ENCODE measurements around the gene PCMTD2. TPM values are rescaled to one million over a fixed set of nuclear protein-coding genes. Genes with fewer than 3 reads are reported as not detected.

Gene PCMTD2
- total RNA-seq, 1 donor from 2014 or later: 111 TPM

DNA sequence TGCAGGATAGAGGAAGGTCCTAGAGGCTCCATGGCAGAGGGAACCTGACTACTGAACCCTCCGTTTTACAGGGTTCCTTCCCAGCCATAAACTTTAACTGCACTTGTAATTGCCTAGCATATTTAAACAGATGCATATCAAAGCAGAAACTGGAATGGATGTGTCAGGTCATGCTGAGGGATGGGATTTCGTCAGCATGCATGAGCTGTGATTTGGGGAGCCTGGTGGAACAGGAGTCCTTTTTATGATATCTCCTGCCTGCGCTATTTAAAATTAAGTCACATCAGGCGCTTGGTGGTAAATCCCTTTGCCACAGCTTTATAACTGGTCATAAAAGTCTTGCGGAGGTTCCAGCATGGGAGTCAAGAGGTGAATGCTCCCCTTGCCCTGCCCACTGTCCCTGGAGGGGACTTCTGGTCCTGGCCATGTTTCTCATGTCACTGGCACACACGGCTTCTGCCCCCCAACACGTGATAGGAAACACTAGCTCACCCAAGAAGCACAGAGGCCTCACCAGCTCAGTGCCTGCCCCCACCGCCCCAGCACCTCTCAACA lies 26.0 kb upstream of the PCMTD2 start:
- no peak for TF ChIP-seq CTCF (IDR thresholded peaks at IDR 0.05; ENCODE audit: unreplicated experiment)
- Mint-ChIP-seq H3K36me3 (no peaks in the 10 kb centered on the region), H3K27me3 (ENCODE audit: low read depth) (peaks cover 5% of the 10 kb centered on the region), H3K4me1 (peaks cover 14% of the 10 kb centered on the region), H3K4me3 (no peak overlapping the region), H3K9me3 (no peaks in the 10 kb centered on the region), H3K27ac (no peak overlapping the region)
- no peak for DNase-seq (ENCODE audit: low spot score in 2 of 2, unreplicated experiment in 2 of 2)

DNA sequence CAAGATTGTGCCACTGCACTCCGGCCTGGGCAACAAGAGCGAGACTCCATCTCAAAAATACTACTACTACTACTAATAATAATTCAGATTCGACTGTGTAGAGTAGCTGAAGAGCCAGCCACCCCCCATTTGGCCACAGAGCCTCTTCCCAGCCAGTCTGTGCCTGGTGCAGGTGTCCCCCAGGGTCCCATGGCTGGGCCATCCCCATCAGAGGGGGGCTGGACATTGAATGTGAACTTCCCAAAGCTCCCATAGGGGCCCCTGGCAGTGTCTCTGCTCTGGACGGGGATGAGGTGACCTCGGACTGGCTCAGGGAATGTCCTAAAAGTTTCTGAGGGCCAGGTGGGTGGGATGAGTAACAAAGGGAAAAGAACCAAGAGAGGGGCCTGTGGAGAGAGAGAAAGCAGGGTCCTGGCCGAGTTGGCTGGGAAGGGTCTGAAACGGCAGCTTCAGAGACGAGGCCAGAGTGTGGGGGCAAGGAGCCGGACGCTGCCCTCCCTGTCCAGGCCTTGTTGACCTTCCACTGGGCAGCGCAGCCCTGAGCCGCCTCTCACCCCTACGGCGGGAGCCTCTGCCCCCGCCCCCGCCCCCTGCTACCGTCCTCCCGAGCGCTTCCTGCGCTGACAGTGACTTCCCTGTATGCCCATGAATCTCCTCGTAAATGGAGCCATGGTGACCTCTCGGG lies 24.9 kb upstream of the PCMTD2 start:
- TF ChIP-seq CTCF (IDR thresholded peaks at IDR 0.05; ENCODE audit: unreplicated experiment): no peak
- DNase-seq (ENCODE audit: low spot score in 2 of 2, unreplicated experiment in 2 of 2): no peak
- Mint-ChIP-seq H3K9me3 (no peaks in the 10 kb centered on the region), H3K4me3 (no peak overlapping the region), H3K4me1 (peaks cover 7% of the 10 kb centered on the region), H3K27me3 (ENCODE audit: low read depth) (peaks cover 5% of the 10 kb centered on the region), H3K27ac (no peak overlapping the region), H3K36me3 (no peaks in the 10 kb centered on the region)

DNA sequence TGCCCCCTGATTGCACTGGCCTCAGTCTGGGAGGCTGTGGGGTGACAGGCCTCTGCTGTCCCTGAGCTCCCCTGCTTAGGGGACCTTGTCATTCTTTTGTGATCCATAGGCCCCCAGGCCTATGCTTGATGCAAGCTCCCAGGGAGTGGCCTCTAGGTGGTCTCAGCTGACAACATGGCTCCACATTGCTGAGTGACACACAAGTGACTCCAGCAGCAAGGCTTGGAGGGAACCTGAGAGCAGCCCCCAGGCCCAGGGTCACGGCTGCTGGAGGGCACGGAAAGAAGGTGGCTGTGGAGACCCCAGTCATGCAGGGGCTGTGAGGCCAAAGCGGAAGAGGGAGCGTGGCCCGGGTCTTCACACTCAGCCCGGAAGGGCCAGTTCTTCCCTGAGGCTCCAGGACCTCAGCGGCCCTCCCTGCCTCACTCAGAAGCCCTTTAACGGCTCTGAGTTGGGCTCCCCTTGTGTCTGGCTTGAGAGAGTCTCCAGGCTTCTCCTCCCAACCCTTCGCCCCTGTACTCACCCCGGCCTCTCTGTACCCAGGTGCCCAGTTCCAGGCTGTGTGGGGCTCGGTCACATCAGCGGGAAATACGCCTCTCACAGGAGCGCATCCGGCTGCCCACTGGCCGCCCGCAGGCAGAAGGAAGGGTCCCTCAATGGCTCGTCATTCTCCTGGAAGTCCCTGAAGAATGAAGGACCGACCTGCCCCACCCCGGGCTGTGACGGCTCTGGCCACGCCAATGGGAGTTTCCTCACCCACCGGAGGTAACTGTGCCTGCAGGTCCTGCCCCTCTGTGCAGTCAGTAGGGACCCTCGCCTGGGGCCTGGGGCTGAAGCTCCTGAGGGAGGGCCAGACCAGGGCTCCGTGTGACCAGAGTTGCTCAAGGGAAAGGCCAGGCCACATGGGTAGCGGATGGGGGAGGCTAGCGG lies 23.7 kb upstream of the PCMTD2 start:
- peaks cover 7% of the 10 kb centered on the region for H3K27me3 Mint-ChIP-seq (ENCODE audit: low read depth)
- DNase-seq (ENCODE audit: low spot score in 2 of 2, unreplicated experiment in 2 of 2): no peak
- H3K36me3 Mint-ChIP-seq: no peaks in the 10 kb centered on the region
- H3K9me3 Mint-ChIP-seq: no peaks in the 10 kb centered on the region
- H3K4me1 Mint-ChIP-seq: peaks cover 7% of the 10 kb centered on the region
- no peak overlapping the region for H3K27ac Mint-ChIP-seq
- TF ChIP-seq CTCF (IDR thresholded peaks at IDR 0.05; ENCODE audit: unreplicated experiment): no peak
- H3K4me3 Mint-ChIP-seq: no peak overlapping the region

DNA sequence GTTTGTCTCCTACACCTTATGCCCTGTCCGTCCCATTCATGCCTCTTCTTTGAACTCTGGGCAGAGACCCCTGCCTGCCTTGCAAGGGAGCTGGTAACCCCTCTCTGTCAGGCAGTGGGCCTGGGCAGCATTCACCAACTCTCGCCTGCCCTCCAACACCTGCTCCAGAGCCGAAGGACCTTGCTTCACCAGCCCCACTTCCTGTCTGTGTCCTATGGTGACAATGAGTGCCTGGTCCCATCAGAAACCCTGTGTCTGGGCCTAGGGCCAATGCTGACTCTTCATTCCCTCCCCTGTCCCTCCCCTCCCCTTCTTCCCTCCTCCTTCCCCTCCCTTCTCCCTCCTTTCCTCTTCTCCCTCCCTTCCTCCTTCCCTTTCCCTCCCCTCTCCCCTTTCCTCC lies 22.8 kb upstream of the PCMTD2 start:
- TF ChIP-seq CTCF (IDR thresholded peaks at IDR 0.05; ENCODE audit: unreplicated experiment): no peak
- no peaks in the 10 kb centered on the region for H3K9me3 Mint-ChIP-seq
- H3K4me1 Mint-ChIP-seq: peaks cover 7% of the 10 kb centered on the region
- H3K27me3 Mint-ChIP-seq (ENCODE audit: low read depth): peaks cover 13% of the 10 kb centered on the region
- H3K4me3 Mint-ChIP-seq: no peak overlapping the region
- no peak overlapping the region for H3K27ac Mint-ChIP-seq
- DNase-seq (ENCODE audit: low spot score in 2 of 2, unreplicated experiment in 2 of 2): no peak
- no peaks in the 10 kb centered on the region for H3K36me3 Mint-ChIP-seq

- Mint-ChIP-seq H3K36me3 (no peaks in the 10 kb centered on the region), H3K4me3 (no peak overlapping the region), H3K27me3 (ENCODE audit: low read depth) (peaks cover 15% of the 10 kb centered on the region), H3K27ac (no peak overlapping the region), H3K9me3 (no peaks in the 10 kb centered on the region), H3K4me1 (peaks cover 7% of the 10 kb centered on the region)
- TF ChIP-seq CTCF (IDR thresholded peaks at IDR 0.05; ENCODE audit: unreplicated experiment): no peak
- DNase-seq (ENCODE audit: low spot score in 2 of 2, unreplicated experiment in 2 of 2): no peak
These were observed 21.8 kb upstream of the PCMTD2 start for GRCh38 chr20:64233725-64234124.
